Epidermal melanocyte (primary cell): ENCODE measurements around the gene DBI.
A peak's percentile ranks its signal among the peaks of the same experiment; 100 is the strongest.
"Not testable (repeated sequence)": the region's sequence is repeated elsewhere in the genome, so short reads cannot be mapped to it uniquely, and the experiment has no call there.

Experiments
- DNase-seq: peaks from one replicate; pipeline ENCODE4 v3.0.0; 2011; ENCODE audit warnings: low spot score; ENCODE audit not compliant: insufficient read length

The DBI gene

GRCh38 chr2:119364798-119365197, 2.0 kb upstream of the DBI start:
- DNase-seq = no peak

- DNase-seq = no peak
These were observed 1.3 kb upstream of the DBI start for GRCh38 chr2:119365436-119365835.

DNA sequence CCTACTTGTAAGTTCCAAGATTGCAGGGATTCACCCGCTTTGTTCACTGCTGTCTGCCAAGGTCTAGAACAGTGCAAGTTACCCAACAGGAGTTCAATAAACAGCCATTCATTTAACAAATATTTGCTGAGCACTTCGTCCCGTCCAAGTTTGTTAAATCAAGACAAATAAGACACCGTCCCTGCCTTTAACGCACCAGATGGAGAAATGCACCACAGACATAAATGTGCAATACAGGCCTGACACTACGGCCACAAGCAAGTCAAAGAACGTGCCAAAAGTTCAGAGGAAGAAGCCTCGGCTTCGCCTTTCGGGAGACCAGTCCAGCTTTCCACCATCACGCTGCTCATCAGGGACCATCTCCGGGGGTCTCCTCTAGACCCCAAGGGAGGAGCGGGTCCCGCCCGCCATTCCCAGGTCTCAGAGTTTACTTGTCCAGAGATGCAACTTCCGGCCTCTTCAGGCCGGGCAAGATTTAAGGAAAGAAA, 572 bp upstream of the DBI start:
- DNase-seq = no peak

DNA sequence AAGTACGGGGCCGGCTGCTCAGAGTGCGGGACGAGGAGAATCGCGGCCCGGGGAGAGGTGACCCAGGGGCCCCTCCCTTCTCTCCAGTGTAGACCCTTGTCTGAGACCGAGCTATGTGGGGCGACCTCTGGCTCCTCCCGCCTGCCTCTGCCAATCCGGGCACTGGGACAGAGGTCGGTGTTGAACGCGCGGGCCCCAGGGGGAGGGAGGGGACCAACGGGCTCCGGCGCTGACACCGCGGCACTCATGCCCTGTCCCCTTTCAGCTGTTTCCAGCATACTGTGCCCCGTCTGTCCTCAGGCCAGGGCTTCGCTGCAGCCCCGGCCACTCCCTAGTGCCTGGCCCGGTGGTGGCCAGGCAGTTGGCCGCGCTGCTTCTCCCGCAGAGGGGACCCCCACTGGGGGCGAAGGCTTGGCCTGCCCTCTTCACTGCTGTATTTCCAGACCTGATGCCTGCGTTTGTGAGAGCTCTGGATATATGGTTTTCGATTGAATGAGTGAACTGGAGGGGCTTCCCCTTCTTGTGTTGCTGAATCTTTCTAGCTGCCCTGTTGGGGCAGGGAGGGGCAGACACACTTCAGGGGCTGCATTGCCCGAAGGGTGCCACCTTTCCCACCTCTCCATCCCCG, 809 bp downstream of the DBI start:
- DNase-seq = no peak

GRCh38 chr2:119369845-119370244, 3.1 kb downstream of the DBI start:
- no peak for DNase-seq

- peak; percentile 67 for DNase-seq
These were observed 4.3 kb downstream of the DBI start for GRCh38 chr2:119371111-119371510.

- DNase-seq = no peak
These were observed 6.2 kb downstream of the DBI start for GRCh38 chr2:119372778-119373568.

GRCh38 chr2:119373907-119374745, 7.3 kb downstream of the DBI start:
- not testable (repeated sequence) for DNase-seq

- not testable (repeated sequence) for DNase-seq
These were observed 9.6 kb downstream of the DBI start for GRCh38 chr2:119376406-119376805.

DNA sequence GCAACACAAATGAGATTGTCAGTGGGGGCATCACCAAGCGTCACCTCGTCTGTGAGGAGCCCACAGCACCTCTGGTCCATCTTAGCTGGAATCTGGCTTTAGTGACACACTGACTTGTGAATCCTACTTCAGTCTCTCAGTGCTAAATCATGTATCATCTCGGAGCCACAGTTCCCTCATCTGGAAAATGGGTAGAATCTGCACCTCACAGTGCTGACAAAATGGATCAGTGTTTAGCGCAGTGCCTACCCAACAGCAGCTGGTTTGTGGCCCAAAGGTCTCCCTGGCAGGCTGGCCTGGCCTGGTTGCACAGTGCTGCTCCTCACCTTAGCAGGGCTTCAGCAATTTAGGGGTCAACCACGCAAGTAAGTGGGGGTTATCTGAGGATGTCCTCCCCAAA, 10.0 kb downstream of the DBI start:
- no peak for DNase-seq

GRCh38 chr2:119377294-119377992, 10.7 kb downstream of the DBI start:
- DNase-seq = no peak

- DNase-seq = no peak
These were observed 11.2 kb downstream of the DBI start for GRCh38 chr2:119377993-119378345.

DNA sequence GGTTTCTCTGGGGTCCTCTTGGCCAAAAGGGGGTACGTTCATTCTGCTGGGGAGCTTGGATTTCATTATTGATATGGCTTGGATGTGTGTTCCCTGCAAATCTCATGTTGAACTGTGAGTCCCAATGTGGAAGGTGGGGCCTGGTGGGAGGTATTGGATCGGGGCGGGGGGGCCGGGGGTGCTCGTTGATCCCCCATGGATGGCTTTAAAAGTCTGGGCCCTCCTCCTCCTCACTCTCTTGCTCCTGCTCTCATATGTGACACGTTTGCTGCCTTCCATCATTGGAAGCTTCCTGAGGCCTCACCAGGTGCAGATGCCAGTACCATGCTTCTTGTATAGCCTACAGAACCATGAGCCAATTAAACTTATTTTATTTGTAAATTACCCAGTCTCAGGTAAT, 11.8 kb downstream of the DBI start:
- no peak for DNase-seq

DNA sequence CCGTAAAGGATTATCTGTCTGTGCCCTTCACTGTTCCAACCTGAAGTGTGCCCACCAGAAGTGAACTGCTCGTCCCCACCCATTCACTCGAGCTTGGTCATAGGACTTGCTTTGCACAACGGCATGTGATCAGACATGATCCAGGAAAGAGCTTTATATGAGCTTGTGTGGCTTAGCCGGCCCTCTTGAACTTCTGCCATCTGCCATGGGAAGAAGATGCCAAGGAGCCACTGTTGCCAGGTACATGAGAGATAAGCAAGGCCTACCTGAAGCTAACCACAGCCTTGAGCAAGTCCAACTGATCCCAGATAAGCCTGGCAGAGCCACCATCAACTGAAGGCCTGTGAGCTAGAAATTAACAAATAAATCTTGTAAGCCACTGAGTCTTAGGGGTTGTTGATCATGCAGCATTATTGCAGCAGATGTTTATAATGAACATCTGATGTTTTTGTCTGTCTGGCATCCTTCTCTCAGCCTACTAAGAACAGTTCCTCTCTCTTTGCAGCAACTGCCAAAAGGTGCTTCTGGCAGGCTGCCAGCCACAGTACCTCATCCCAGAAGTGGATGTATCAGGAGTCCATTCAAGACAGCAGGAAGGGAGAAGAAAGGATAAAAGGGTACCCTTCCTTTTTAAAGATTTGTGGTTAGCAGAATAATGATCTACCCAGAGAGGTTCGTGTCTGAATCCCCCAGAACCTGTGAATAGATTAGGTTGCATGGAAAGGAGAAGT, 16.8 kb downstream of the DBI start:
- no peak for DNase-seq

DNA sequence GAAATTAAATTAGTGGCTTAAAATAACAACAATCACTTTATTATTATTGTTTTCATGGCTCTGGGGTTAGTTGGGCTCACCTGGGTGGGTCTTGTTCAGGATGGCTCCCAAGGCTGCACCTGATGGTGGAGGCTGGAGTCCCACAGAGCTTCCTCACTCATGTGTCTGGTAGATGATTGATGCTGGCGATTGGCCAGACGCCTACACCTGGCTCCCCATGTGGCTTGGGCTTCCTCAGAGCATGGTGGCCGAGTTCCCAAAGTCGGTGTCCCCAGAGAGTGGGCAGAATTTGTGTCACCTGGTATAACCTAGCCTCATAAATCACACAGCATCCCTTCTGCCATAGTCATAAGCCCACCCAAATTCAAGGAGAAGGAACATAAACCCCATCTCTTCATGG, 18.2 kb downstream of the DBI start:
- DNase-seq = no peak

DNA sequence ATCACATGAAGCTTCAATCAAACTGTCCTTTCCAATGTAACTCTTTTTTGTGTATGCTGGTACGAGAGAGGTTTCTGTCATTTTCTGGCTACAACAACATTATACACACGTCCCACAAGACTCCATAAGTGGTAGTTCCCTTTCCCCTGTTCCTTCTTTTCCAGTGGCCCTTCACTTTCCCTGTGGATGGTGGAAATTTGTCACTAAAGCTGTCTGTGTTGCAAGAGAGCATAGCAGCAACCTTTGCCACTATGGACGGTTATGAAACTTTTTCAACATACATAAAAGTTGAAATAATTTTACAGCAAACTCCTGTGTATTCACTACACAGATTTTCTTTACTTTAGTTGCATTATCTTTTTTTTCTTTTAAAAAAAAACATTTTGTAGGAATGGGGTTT, 18.7 kb downstream of the DBI start:
- DNase-seq = no peak

DNA sequence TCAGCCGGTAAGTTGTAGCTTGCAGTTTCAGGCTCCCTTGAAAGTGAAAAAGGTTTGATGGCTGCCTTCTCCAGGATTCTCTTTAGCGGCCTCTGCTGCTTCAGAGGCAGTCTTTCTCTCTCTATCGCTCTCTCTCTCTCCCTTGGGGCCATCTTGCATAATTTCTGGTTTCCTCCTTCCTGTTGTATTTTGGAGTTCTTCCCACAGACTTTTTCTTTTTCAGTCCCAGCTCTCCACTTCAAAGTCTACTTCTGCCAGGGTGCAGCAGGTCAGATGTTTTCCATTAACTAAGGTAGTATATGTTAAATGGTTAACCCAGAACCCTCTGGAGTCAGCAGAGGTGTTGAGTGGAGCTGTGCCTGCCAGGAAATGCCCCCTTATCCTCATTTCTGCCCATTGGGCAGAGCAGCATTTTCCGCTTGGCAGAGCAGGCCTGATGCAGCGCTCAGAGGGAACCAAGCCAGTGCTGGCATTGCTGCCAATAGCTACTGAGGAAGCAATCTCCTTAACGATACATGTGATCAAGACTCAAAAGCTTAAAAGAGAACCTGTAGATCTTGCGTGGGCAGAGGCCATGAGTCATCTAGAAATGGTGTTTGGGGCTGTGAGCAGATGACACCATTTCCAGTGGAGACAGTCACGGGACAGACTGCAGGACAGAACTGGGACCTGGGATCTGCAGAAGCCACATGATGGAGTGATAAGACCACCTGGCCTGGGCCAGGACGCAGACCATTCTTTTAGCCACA, 20.8 kb downstream of the DBI start:
- DNase-seq = peak; percentile 31

DNA sequence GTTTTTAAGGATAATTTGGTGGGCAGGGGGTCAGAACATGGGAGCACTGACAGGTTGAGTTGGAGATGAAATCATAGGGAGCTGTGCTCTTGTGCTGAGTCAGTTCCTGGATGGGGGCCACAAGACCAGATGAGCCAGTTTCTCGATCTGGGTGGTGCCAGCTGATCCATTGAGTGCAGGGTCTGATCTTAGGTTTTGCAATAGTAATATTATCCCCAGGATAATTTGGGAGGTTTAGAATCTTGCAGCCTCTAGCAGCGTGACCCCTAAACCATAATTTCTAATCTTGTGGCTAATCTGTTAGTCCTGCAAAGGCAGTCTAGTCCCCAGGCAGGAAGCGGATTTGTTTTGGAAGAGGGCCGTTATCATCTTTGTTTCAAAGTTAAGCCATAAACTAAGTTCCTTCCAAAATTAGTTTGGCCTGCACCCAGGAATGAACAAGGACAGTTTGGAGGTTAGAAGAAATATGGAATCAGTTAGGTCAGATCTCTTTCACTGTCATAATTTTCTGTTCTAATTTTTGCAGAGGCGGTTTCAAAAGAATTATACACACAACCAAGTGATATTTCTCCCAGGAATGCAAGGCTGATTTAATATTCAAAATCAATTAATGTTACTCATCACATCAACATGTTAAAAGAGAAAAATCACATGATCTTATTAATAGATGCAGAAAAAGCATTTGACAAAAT, 23.0 kb downstream of the DBI start:
- no peak for DNase-seq

DNA sequence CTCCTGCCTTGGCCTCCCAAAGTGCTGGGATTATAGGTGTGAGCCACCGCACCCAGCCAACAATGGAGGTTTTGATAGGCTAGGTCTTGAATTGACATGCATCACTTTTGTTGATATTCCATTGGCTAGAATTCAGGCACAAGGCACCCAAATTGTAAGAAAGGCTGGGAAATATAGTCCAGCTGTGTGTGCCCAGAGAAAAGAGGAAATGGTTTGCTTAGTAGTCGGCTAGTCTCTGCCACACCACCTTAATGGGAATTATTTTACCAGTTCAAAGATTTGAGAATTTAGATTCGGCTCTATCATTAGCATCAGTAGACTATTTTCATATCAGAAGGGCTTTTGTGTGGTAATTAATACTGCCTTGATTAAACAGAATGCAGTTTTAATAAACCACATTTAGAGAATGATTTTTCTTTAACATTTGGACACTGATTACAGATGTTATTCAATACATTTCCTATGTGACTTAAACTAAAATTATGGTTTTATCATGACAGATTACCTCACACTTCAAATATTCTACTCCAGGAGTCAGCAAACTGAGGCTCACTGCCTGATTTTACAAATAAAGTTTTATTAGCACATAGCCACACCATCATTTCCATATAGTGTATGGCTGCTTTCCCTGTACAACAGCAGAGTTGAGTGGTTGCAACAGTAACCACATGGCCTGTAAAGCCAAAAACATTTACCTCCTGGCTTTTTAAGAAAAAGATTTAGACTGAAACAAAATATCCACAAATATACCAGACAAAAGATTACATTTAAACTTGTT, 27.4 kb downstream of the DBI start:
- no peak for DNase-seq
